HG02885 (cell line): ENCODE measurements around the gene PRRC2A.

Experiments
- ATAC-seq: cut with Tn5 transposase; IDR thresholded peaks from one replicate; pipeline ENCODE4 v1.9.1; 2021; ENCODE audit warnings: mild to moderate bottlenecking; ENCODE audit not compliant: unreplicated experiment, poor library complexity

Gene PRRC2A

GRCh38 chr6:31621991-31622390, 1.5 kb downstream of the PRRC2A start:
- no peak for ATAC-seq

- ATAC-seq = no peak
These were observed 2.2 kb downstream of the PRRC2A start for GRCh38 chr6:31622684-31623091.

- ATAC-seq = no peak
These were observed 3.6 kb downstream of the PRRC2A start for GRCh38 chr6:31624070-31624469.

- ATAC-seq = no peak
These were observed 6.4 kb downstream of the PRRC2A start for GRCh38 chr6:31626952-31627351.

GRCh38 chr6:31627690-31628287, 7.3 kb downstream of the PRRC2A start:
- ATAC-seq = no peak

GRCh38 chr6:31629014-31629413, 8.5 kb downstream of the PRRC2A start:
- ATAC-seq = no peak

- ATAC-seq = no peak
These were observed 9.8 kb downstream of the PRRC2A start for GRCh38 chr6:31630177-31630934.

- ATAC-seq = no peak
These were observed 10.7 kb downstream of the PRRC2A start for GRCh38 chr6:31631209-31631608.

GRCh38 chr6:31631681-31632278, 11.3 kb downstream of the PRRC2A start:
- ATAC-seq = no peak

GRCh38 chr6:31632279-31632946, 11.9 kb downstream of the PRRC2A start:
- no peak for ATAC-seq

- ATAC-seq = no peak
These were observed 12.9 kb downstream of the PRRC2A start for GRCh38 chr6:31633447-31633846.

- no peak for ATAC-seq
These were observed 13.6 kb downstream of the PRRC2A start for GRCh38 chr6:31634131-31634530.

GRCh38 chr6:31634969-31635575, 14.6 kb downstream of the PRRC2A start:
- no peak for ATAC-seq

GRCh38 chr6:31636698-31637596, 16.4 kb downstream of the PRRC2A start:
- no peak for ATAC-seq

GRCh38 chr6:31639043-31639442, 18.5 kb downstream of the PRRC2A start:
- no peak for ATAC-seq

GRCh38 chr6:31639449-31639861, 18.9 kb downstream of the PRRC2A start:
- ATAC-seq = no peak

- no peak for ATAC-seq
These were observed 20.1 kb downstream of the PRRC2A start for GRCh38 chr6:31640612-31641011.

GRCh38 chr6:31641370-31641769, 20.9 kb downstream of the PRRC2A start:
- no peak for ATAC-seq

- no peak for ATAC-seq
These were observed 22.5 kb downstream of the PRRC2A start for GRCh38 chr6:31642798-31643570.
